Middle frontal gyrus (tissue), 1 donor: Measurements from ENCODE around the gene GAS7.
"Not testable (repeated sequence)": the region's sequence is repeated elsewhere in the genome, so short reads cannot be mapped to it uniquely, and the experiment has no call there.

Experiments used
- DNase-seq: peaks from one replicate; pipeline ENCODE4 v3.0.0-alpha.2; 2015; ENCODE audit warnings: low spot score; ENCODE audit errors: extremely low spot score

GAS7 gene

GRCh38 chr17:9922012-9922848 lies 276.2 kb downstream of the GAS7 start:
- DNase-seq: no peak

GRCh38 chr17:9921216-9921615 lies 277.2 kb downstream of the GAS7 start:
- DNase-seq: not testable (repeated sequence)

DNA sequence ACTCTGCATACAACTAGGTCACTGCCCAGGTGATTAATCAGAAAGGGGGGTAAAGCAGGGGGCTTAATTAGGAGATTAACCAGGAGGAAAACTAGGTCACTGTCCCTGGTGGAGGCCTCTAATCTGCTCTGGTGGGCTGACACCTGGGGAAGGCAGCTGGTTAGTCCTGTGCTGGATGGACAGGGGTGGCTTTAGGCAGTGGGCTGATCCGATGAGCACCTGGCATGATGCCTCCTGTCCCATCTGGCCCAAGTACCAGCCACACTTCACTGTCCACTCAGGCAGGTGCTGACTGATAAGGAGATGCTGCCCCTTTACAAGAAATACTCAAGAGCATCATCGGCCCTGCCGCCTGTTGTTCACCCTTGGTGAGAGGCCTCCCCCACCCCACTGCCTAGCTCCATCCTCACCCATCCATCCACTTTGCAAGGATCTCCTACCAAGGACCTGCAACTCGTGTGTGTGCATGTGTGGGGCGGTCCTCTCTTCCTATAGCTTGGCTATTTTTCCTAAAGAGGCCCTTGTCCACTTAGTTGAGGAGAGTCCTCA lies 279.5 kb downstream of the GAS7 start:
- no peak for DNase-seq

DNA sequence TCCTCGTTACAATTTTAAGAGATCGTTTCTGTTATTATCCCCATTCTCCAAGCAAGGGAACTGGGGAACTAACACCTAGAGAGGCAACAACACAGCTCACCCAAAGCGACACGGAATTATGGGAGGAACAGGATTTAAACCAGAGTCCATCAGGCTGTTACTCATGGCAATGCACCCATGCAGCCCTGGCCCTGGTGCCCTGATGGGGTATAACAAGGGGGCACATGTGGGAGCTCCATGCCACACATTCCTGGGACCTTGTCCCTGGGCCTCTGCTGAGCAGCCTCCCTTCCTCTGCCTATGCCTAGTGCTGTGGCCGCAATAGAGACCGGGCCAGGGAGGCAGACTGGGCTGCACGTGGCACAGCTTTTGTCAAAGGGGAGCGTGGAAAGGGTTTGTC lies 280.1 kb downstream of the GAS7 start:
- DNase-seq: no peak

DNA sequence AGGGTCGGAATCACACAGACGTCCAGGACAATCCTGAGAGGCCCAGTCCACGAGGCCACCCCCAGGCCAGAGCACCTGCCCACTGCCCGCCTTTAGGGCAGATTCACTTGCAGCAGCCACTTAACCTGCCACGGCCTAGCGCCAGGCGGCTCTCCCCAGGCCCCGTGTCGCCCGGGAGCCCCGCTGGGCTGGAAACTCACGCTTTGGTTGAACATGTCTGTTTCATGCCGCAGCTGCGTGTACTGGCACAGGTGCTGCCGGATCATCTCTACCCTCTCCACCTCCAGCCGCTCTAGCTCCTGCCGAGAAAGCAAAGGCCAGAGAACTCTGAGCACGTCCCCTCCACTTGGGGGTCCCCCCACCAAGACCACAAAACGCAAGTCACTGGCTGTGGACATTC lies 280.6 kb downstream of the GAS7 start:
- DNase-seq: no peak

GRCh38 chr17:9917131-9917530 lies 281.3 kb downstream of the GAS7 start:
- no peak for DNase-seq

DNA sequence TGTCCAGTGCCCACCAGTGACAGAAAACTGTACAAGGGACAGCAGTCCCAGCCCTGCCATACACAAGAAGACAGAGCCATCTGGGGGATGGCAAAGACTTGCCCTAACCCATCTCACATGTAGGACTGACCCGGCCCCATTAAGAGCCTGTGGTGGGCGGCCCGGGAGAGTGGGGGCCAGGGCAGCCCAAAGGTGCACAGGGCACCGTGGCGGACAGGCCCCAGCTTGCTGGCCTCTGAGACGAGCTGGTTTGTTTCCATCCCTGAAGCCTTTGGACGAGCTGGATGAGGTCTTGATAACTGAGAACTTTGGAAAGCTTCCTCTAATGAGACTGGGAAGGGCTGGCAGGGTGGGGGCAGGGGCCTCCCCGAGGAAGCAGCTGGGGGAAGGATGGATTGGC lies 282.3 kb downstream of the GAS7 start:
- DNase-seq: no peak

- no peak for DNase-seq
Observed at GRCh38 chr17:9913476-9913875, 284.9 kb downstream of the GAS7 start.

GRCh38 chr17:9912121-9913099 lies 286.0 kb downstream of the GAS7 start:
- peak; percentile 41 for DNase-seq

GRCh38 chr17:9911089-9911488 lies 287.3 kb downstream of the GAS7 start:
- DNase-seq: no peak

- no peak for DNase-seq
Observed at GRCh38 chr17:9908649-9909042, 289.8 kb downstream of the GAS7 start.

DNA sequence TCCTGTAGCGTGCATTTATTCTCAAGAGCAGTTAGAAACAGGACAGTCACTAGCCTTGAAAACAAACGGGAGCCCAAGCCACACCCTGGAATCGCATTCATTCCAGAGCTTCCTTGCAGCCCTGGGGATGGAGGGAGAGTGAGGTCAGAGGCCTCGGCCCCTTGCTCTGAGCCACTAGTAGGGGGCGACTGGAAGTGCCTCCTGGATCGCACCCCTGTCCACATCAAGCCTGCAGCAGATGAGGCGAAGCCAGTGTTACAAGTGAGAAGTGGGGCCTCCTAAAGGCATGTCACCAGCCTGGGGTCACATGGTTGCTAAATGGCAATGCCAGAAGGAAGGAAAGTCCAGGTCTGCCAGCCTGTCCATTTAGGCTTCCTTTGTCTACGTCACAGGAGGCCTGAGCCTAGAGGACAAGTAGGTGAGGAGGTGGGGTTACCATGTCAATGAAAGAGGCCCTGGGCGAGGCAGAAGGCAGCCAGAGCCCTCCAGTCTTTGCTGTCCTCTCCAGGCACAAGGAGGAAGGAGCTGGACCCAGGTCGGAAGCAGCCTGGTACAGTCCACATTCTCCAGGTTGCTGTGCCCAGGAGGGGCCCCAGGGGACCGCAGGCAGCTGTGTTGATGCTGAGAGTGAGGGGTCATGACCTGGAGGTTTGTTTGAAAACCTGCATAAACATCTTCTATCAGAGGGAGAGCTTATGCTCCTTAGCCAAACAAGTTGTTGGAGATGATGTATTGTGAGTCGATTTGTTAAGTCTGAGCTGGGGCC lies 290.3 kb downstream of the GAS7 start:
- DNase-seq: no peak

DNA sequence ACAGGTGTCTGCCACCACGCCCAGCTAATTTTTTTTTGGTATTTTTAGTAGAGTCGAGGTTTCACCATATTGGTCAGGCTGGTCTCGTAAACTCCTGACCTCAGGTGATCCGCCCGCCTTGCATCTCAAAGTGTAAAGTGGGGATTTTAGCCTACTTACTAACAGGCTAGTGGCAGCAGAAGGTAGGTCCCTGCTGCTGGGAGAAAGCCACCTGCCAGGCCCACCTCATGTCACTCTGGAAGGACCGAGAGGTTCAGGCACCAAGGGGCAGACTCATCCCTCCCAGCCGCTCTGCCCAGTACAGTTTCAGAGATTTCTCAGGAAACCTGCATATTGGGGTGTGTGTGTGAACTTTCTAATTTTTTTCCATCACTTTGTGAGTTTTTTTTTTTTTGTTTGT lies 291.3 kb downstream of the GAS7 start:
- DNase-seq: no peak

GRCh38 chr17:9906616-9907015 lies 291.8 kb downstream of the GAS7 start:
- no peak for DNase-seq

DNA sequence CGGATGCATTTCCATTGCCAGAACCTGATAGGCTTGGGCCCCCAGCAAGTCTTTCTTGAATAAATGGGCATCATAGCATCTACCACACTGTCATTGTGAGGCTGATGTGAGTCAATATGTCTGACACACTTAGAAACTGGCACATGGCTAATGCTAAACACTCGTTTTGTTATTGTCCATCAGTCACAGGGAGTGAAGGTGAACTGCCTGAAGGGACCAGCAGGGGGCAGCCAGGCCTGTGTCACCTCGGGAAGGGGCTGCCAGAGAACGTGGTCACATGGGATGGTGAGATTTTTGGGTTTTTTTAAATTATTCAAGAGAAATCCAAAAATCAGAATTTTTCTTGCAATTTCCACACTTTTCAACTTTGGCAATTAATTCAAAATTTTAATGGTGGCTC lies 292.5 kb downstream of the GAS7 start:
- DNase-seq: no peak

- no peak for DNase-seq
Observed at GRCh38 chr17:9905078-9905415, 293.4 kb downstream of the GAS7 start, which contains the start of gene RCVRN. TSS of gene RCVRN (minus strand) at chr17:9905271. CDS start at chr17:9905180, 91 bp downstream.

DNA sequence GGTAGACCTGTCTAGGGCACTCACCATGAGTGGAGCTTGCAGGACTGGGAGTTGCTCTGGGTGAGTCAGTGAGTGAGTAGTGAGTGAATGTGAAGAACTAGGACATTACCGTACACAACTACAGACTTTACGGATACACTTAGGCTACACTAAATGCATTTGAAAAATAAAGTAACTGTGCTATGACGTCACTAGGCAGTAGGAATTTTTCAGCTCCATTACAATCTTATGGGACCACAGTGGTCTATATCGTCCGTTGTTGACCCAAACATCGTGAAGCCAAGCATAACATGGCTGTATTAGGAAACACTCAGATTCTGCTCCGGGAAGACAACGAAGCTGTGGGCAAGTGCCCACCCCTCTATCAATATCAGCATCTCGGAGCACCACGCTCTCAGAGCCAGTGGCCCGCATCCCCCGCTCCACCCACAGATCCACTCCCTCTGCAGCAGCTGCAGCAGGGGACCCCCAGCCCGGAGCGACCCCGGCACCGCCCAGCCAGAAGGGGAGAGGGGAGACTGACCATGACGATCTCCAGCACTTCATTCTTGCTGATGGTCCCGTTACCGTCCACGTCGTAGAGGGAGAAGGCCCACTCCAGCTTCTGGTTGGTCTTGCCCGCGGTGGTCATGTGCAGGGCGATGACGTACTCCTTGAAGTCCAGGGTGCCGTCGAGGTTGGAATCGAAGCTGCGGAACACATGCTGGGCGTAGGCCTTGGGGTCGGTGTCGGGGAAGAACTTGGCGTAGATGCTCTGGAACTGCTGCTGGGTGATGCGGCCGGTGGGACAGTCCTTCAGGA lies 293.9 kb downstream of the GAS7 start:
- DNase-seq: no peak

DNA sequence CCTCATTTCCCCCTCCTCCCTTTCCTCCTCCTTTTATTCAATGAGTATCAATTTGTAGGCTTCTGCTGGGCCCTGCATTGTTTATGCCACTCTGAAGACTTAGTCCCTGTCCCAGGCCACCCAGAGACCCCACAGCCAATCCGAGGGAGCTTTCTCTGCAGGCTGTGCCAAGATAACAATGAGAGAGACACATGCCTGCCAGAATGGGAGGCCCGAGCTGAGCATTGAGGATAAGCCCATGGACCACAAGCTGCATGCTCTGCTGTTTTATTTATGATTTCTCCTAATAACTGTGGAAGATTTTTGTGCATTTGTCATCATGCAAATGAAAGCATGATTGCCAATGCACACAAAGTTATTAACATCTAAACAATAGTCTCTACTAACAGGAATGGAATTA lies 296.3 kb downstream of the GAS7 start:
- DNase-seq: no peak

GRCh38 chr17:9900784-9901183 lies 297.6 kb downstream of the GAS7 start:
- DNase-seq: no peak

DNA sequence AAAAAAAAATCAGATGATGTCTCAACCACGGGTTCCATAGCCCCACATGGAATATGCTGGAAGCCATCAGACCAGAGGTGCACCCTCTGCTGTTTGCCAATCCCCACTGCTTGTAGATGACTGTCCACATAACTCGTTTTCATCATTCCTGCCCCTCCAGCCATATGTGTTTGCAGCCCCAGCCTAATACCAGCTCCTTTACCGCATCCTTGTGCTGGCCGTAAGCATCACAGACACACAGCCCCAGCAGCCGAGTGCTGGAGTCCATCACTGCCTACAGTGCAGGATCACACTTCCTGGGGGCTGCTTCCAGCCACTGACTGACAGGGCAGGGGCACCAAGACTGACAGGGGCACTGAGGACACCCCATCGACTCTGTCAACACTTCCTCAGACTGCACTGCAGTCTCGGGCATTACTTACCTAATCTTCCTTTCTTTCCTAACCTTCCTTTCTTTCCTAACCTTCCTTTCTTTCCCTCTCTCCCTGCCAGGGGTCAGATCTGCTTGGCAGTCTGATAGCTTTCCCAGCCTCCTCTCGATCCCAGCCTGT lies 298.3 kb downstream of the GAS7 start:
- DNase-seq: no peak
